GM19025 (cell line): ENCODE data around the gene VAV2.
"Not testable (repeated sequence)": the region's sequence is repeated elsewhere in the genome, so short reads cannot be mapped to it uniquely, and the experiment has no call there.

Source experiments
- ATAC-seq: cut with Tn5 transposase; IDR thresholded peaks from one replicate; pipeline ENCODE4 v1.9.1; 2021; ENCODE audit warnings: mild to moderate bottlenecking, low read depth, moderate library complexity; ENCODE audit not compliant: unreplicated experiment

The VAV2 gene

DNA sequence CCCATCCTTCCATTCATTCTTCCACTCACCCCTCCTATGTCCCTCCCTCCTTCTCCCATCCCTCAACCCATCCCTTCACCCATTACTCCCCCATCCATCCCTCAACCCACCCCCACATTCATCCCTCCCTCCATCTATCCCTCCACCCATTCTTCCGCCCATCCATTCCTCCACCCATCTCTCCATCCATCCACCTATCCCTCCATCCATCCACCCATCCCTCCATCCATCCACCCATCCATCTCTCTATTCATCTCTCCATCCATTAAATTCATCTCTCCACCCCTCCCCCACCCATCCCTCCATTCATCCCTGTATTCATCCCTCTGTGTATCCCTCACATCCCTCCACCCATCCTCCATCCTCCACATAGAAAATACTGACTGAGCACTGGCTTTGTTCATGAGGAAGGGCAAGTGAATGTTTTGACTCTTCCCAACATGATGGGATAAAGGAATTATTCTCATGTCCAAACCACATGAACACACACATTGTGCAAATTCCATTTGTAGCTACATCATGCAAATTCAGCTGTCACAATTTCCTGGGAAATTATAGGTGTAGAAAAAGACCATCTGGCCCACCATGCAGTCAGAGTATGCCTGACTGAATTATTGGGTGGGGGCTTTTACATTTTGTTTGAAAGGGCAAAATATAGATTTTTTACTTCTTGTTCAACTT is 6.9 kb upstream of the VAV2 start:
- ATAC-seq = no peak

DNA sequence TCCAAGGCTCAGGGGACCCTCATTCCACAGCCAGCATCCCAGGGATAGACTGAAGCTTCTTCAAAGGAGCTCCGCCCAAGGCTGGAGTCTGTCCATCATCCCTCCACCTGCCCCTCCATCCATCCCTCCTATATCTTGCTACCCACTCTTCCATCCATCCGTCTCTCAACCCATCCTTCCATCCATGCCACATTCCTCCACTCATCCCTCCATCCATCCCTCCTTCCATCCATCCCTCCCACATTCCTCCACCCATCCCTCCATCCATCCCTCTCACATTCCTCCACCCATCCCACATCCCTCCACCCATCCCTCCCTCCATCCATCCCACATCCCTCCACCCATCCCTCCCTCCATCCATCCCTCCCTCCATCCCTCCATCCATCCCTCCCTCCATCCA is 5.5 kb upstream of the VAV2 start:
- ATAC-seq = no peak

DNA sequence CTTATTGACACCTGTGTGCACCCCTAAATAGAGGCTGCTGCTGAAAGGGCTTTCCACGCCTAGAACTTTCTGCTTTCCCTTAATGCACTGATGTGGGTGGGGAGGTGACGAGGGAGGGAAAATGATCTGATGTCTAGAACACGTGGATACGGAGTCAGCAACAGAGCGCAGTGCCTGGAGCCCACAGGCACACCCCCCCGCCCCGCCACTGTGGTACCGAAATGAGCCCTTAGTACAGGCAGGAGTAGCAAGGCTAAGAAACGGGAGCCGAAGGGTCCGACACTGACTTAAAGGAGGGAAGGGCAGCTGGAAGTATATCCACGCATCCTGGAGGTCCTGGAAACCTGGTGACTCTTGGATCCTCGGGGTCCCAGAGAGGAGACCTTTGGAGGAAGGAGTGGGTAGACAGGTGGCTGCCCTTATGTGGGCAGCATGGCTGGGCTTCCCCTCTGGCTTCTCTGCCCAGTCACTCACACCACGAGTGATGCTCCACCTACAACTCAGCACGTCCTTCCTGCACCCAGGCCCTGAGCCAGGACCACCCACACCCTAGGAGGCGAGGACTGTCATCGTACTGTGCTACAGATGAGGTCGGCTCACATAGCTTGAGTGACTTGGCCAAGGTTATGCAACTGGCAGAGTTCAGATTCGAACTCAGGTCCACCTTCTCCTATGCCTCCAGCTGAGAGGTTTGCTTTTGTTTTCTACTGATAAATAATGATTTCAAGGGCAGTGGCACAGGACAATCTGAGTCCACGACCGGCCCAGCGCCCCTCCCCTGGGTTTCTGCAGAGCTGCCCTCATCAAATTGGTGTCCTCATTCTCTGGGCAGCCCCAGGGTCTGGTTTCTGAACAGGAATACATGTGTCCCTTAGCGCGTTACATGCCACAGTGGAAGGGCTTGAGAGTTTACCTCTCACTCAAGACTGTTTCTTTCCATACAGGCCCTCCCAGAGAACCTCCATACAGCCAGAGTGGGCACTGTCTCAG is 4.7 kb upstream of the VAV2 start:
- ATAC-seq = no peak

DNA sequence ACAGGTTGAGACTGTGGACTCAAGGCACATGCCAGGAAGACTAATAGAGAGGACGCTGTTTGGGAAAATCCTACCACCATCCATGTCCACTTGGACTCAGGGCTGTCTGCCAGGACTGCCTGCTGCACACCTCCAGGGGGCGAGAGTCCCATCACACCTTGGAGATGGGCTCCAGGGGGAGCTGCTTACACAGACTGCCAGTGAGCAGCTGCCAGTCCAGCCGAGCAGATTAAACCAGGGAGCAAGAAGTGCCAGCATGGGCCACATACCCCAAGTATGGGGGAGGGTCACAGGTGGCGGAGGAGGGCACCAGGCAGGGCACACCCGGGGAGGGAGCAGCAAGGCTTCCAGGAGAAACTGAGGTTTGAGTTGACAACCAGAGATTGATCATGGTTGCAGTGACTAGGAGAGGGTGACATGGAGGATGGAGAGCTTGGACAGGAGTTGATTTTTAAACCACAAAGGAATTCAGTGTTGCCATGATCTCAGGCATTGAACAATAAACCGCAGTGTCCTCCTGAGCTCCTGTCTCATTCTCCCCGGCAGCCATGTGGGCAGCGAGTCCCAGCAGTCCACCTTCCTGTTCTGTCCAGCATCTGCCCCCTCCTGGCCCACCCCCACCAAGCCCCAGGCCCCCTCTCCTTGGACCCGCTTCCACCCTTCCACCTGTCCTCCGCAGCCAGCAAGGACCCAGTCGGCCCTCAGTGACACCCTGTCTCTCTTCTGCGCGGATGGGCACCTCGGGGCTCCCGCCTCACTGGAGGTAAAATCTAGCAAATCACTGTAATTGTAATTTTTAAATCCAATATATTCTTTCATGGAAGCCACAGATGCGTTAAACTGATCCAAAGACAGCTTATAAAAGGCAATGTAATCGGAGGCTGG is 3.1 kb upstream of the VAV2 start:
- no peak for ATAC-seq

DNA sequence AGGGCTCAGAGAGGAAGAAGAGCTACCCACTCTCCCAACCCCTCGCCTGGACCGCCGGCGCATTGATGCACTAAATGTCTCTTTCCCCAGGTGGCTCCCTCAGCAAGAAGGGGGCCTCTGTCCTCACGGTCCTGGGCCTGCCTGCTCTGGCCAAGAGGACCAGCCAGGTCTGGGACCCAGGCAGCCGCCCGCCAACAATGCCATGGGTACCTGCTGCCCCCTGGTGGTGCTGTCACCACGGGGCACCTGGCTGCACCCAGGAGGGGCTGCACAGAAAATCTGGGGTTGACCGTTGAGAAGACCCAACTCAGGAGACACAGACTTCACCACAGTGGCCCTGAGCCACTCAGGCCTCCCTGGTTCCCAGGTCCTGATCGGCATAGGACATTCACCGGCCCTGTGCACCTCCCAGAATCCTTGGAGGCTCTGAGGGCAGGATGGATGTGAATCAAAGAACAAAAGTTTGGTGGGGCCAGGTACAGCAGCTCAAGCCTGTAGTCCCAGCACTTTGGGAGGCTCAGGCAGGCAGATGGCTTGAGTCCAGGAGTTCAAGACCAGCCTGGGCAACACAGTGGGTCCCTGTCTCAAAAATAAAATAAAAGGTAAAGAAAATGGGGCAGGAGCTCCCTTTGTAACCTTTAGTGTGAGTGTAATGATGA is 2.4 kb upstream of the VAV2 start:
- ATAC-seq = no peak

DNA sequence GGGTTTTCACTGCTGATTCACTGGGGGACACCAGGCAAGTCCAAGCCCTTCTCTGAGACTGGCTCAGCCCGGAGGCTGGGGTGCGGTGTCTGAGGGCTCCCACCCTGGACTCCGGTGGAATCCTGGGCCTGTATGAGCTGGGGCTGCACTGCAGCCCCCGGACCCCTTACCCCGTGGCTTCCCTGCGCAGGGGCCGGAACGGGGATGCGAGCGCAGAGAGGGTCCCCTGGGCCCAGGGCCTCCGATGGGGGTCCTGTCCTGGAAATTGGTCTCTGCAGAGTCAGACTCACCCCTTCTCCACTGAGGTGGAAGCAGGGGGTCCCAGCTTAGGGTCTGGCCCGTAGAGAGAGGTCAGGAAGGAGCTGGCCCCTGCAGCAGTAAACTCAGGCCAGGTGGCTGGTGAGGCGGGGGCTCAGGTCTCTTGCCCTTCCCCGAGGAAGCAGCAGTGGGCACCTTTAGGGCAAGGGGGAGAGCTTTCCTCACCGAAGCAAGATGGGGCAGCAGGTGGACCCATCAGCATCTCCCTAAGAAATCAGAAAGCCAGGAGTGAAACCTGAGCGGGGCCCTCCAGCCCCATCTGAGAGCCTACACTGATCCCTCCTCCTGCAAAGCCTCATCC is 1.6 kb upstream of the VAV2 start:
- no peak for ATAC-seq

DNA sequence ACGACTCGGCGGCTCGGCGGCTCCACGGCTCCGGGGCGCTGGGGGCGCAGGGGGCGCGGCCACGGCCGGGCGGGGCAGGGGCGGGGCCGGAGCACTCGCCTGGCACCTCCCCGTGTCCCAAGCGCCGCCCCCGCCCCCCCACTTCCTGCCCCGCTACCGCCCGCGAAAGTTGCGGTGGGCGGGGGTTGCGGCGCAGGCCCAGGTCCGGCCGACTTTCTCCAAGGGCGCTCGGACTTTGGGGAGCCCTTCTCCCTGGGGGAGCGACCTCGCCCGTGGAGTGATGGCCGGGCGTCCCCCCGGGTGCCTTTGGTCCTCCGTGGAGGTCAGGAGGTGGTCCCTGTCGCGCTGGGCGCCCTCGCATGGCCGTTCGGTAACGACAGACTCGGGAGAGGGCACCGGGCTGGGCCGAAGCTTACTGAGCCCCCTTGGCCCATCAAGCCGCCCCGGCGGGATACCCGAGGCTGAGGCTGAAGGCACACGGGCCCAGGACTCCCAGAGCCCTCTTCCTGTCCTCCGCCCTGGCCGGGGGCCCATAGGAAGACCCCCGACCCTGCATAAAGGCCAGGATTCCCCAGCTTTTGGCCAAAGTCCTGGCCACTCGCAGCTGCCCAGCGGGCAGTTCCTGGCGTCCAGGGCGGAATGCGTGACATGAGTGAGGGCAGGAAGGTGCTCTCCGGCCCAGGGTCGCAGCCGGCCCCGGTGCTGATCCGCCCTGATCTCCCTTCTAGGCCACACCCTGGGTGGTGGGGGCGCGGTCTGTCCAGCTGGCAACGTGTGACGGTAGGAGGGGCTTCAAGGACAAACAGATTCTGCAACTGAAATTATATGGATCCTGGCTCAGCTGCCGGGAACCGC is 883 bp upstream of the VAV2 start:
- peak; percentile 60 for ATAC-seq

DNA sequence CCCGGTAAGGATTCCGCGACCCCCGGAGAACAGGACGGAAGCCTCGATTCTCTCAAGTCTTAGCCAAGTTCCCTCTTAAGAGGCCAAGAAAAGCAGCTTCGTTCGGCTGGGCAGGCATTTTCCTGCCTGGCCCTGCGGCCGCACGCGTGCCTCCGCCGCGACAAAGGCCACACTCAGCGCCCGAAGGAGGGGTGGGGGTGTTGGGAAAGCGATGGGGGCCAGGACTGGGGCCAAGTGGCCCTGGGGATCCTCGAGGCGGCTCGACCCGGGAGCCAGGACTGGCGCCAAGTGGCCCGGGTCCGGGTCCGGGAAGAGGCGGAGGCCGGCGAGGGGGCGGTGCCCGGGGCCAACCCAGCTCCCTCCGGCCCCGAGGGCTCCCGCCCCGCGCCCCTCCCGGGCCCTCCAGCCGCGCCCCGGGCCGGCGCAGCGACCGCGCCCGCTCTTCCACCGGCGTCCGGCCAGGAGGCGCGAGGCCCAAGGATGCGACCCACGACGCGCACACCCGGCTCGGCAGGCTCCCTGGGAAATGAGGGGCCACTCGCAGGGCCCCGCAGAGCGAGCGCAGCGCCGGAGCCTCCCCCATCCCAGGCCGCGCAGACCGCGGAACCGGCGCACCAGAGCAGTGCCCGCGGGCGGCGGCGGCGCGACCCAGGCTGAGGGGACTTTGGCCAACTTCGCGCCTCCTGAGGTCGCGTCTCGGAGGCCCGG is 756 bp downstream of the VAV2 start:
- ATAC-seq = peak; percentile 7

DNA sequence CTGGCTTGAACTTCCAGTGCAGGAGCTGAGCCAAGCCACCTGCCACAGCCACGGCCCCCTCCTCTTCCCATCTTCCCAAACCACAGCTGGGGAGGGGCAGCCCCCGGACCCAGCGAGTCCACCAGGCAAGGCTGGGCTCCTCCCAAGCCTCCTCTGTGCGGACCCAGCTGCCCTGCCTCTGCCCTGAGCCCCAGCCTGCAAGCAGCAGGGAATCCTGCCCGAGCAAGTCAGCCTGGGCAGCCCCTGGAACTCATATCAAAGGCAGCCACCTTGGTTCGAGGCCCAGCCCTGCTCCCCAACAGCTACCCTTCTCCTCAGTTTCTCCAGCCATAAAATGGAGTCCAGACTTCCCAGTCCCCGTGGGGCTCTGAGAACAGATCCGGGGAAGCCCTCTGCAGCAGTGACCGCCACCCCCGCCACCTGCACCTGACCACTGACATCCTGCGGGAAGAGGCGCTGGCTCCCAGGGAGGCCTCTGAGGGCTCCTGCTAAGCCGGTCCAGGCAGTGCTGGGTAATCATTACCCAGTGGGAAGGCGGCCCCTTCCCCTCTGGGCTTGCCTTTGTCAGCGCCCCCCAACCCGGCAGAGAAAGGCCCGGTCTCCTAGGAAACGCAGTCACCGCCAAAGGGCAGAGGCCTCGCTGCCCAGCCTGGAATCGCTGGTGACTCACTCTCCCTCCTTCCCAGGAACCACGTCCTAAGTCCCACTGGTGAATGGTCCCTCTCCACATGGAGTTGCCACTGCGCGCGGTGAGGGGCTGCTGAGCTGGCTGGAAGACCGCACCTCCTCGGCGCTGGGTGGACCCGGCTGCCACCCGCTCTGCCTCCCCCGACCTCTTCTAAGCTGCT is 1.5 kb downstream of the VAV2 start:
- no peak for ATAC-seq

DNA sequence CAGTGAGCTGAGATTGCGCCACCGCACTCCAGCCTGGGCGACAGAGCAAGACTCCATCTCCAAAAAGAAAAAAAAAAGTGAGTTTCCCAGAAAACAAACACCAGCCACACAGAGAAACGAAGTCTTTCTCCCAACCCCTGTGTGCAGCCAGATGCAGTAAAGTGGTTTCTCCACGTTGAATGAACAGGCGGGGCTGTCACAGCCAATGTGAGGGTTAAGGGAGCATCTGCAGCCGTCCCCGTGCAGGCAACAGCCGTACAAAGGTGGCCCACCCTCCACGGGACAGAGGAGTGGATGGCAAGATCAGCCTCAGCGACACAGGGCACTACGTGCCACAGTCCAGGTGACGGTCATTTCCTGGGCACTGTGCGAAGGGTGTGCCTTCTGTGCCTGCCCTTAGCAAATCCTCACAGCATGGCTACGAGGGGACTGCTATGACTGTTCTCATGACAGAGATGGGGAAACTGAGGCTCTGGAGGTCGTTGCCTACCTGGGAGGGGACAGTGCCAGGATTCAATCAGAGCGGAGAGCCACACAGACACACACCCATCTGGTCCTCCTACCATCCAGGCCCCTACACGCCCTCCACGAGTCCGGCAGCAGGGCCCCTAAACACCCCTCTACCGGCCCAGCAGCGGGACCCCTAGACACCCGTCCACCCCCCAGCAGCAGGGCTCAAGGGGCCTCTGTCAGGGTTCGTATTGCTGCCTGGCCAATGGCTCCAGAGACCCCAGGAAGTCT is 2.3 kb downstream of the VAV2 start:
- ATAC-seq = no peak

DNA sequence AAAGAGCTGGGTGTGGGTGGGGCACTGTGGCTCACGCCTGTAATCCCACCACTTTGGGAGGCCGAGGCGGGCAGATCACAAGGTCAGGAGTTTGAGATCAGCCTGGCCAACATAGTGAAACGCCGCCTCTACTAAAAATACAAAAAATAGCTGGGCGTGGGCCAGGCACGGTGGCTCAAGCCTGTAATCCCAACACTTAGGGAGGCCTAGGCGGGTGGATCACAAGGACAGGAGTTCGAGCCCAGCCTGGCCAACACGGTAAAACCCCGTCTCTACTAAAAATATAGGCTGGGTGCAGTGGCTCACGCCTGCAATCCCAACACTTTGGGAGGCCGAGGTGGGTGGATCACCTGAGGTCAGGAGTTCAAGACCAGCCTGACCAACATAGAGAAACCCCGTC is 3.4 kb downstream of the VAV2 start:
- not testable (repeated sequence) for ATAC-seq

DNA sequence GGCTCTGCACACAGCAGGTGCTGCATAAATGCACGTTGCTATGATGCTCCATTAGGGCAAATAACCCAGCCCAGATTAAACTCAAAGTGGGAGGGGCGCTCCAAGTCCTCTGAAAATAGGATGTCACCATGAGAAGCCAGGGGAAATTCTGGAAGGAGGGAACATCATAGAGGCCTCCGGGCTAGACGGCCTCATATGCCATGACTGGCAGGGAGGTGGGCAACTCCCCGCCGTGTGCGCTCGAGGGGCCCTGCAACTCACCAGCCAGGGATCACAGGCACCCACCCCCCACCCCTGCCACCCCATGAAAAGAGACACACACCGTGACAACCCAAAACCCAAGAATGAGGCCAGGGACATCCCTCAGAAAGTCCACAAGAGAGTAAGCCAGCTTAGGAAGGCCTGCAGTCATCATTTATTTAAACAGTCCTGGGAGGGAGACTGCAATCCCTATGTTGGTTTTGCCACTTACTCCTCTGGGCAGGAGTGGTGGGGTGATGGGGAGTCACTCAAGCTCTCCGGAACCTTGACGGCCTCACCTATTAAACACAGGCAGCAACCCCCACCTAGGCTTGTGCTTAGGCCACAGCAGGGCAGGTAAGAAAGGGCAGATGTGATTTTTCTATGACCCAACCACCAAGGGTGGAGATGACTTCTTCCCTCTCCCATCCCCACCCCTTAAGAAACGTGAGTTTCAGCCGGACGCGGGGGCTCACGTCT is 4.0 kb downstream of the VAV2 start:
- ATAC-seq = no peak

DNA sequence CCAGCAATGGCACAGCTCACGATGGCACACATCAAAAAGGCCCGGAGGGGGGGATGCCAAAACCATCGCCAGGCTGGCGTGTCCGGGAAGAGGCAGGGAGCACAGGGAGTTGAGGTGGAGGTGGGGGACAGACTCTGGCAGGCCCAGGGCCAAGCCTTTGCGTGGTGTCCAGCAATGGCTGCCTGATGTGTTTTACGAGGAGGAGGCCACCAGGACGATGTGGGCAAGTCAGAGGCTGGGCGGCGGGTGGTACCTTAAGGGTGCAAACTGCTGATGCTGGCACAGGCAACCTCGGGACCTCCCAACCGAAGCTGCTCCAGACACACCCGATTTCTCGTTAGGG is 4.7 kb downstream of the VAV2 start:
- ATAC-seq = no peak

DNA sequence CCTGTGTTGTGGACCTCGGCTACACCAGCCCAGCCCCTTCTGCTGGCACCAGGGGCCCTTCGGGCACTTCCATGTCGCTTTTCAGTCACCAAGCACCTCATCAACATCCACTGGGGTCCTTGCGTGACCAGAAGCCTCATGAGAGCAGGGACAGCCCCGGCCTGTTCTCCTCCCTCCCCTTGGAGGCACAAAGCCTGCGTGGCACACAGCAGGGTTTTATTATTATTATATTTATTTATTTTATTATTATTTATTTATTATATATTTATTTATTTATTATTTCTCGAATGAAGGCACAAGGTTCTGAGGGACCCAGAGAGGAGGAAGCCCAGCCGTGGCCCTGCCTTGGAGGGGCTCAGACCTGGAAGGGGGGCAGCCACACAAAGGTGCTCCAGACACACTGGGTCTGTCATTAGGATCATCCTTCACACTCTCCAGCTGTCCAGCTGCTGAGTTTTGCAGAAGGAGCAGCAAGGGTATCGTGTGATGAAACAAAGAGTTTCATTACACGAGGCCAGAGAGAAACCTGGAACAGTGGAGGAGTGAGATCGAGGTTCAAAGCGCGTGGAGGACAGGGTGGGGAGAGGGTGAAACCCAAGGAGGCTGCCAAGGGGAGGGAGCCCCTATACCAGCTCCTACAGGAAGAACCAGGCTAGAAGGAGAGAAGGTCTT is 5.2 kb downstream of the VAV2 start:
- ATAC-seq = no peak

DNA sequence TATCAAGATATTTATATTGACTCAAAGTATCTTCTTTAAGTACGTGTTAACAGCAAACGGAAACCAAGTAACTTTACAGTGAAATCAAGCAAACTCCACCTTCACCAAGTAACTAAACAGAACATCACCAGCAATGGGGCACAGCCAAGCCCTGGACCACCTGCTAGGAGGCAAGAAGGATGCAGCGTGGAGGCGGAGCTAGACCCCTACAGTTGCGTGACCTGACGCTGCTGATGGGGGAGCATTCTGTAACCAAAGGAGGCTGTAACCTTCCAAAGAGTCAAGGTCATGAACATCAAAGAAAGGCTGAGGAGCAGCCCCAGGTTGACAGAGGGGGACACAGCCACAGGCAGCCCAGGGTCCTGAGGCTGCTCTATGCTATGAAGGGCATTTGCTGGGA is 6.1 kb downstream of the VAV2 start:
- ATAC-seq = no peak
